HepG2 (cell line): ENCODE data around the gene MRPL2. TPM values are rescaled to one million over a fixed set of nuclear protein-coding genes. Genes with fewer than 3 reads are reported as not detected.

ENCODE experiments used
- ARID3A ChIP-seq: IDR thresholded peaks from 2 replicates; pipeline ENCODE4 v1.6.1; 2012; ENCODE audit warnings: low read depth, low read length, improper control_type of control experiment
- HIVEP1 ChIP-seq: sonication (generic); formaldehyde crosslinking; IDR thresholded peaks from 2 replicates; pipeline ENCODE4 v1.4.0; 2020; ENCODE audit warnings: mild to moderate bottlenecking, missing genetic modification reagents
- HMGXB3 ChIP-seq: sonication (generic); formaldehyde crosslinking; IDR thresholded peaks from 2 replicates; pipeline ENCODE4 v1.4.0; 2020; ENCODE audit warnings: missing genetic modification reagents, borderline replicate concordance
- MTA1 ChIP-seq: sonication (generic); formaldehyde crosslinking; IDR thresholded peaks from 2 replicates; pipeline ENCODE4 v1.4.0; 2020; ENCODE audit warnings: missing genetic modification reagents, mild to moderate bottlenecking, borderline replicate concordance
- THAP11 ChIP-seq: IDR thresholded peaks from 2 replicates; pipeline ENCODE4 v1.6.1; 2016; ENCODE audit warnings: missing biosample characterization, missing genetic modification reagents
- ZFP82 ChIP-seq: sonication (generic); formaldehyde crosslinking; IDR thresholded peaks from 2 replicates; pipeline ENCODE4 v1.5.1; 2020; ENCODE audit warnings: mild to moderate bottlenecking, missing genetic modification reagents, borderline replicate concordance
- ZGPAT ChIP-seq: IDR thresholded peaks from 2 replicates; pipeline ENCODE4 v1.6.1; 2016; ENCODE audit warnings: mild to moderate bottlenecking
- ZNF18 ChIP-seq: sonication (generic); formaldehyde crosslinking; IDR thresholded peaks from 2 replicates; pipeline ENCODE4 v1.8.0; 2022; ENCODE audit warnings: mild to moderate bottlenecking, missing genetic modification reagents; ENCODE audit not compliant: insufficient replicate concordance
- ZNF350 ChIP-seq: sonication (generic); formaldehyde crosslinking; IDR thresholded peaks from 2 replicates; pipeline ENCODE4 v1.4.0; 2020; ENCODE audit warnings: mild to moderate bottlenecking, low read depth, missing genetic modification reagents, borderline replicate concordance
- ZNF564 ChIP-seq: sonication (generic); formaldehyde crosslinking; IDR thresholded peaks from 2 replicates; pipeline ENCODE4 v1.8.1; 2023; ENCODE audit warnings: mild to moderate bottlenecking, missing genetic modification reagents
- ZNF790 ChIP-seq: sonication (generic); formaldehyde crosslinking; IDR thresholded peaks from 2 replicates; pipeline ENCODE4 v1.8.0; 2022; ENCODE audit warnings: missing genetic modification reagents, mild to moderate bottlenecking, borderline replicate concordance
- polyA plus RNA-seq, 8 experiments: library from polyadenylated mRNA; depleted of rRNA in 3 of 8; stranded (reverse) in 7 of 8; unstranded in 1 of 8; fragments of >200 nt; fragmentation: Illumina TruSeq in 4 of 8; extraction: Trizol in 4 of 8; gene quantifications; 2 replicates each; pipeline versions ENCODE4 v1.2.1 to v1.2.3, GENCODE V29; 2011 to 2016; ENCODE audit warnings: low read depth in 4 of 8, missing spikeins in 1 of 8, mixed read lengths in 1 of 8; ENCODE audit not compliant: insufficient read depth in 1 of 8
- total RNA-seq, 5 experiments: library from RNA; depleted of rRNA; stranded (reverse); fragments of >200 nt; fragmentation: Illumina TruSeq; extraction: Trizol; gene quantifications; 2 replicates each; pipeline ENCODE4 v1.2.3, GENCODE V29; 2016; ENCODE audit warnings: low read depth in 1 of 5
- TF ChIP-seq, protein P1 (sequence below): sonication (generic); formaldehyde crosslinking; IDR thresholded peaks from 2 replicates; pipeline ENCODE4 v1.4.0; 2020; ENCODE audit warnings: missing genetic modification reagents
- TF ChIP-seq, protein P2 (sequence below): sonication (generic); formaldehyde crosslinking; IDR thresholded peaks from 2 replicates; pipeline ENCODE4 v1.4.0; 2020; ENCODE audit warnings: mild to moderate bottlenecking, missing genetic modification reagents

MRPL2 gene
- total and polyA plus RNA-seq, 2 of the 13 experiments (the other 11 are each of a cell fraction or from before 2014, with no cell fraction given), result 56.8 to 65.6 TPM

- TF ChIP-seq ZNF350 (CRISPR knock-in tag), result peak; percentile 59; the same call in 1 of the 2 replicates
- TF ChIP-seq, protein P1, sequence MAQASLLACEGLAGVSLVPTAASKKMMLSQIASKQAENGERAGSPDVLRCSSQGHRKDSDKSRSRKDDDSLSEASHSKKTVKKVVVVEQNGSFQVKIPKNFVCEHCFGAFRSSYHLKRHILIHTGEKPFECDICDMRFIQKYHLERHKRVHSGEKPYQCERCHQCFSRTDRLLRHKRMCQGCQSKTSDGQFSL, result peak; percentile 64; the same call in 1 of the 2 replicates
- TF ChIP-seq, protein P2, sequence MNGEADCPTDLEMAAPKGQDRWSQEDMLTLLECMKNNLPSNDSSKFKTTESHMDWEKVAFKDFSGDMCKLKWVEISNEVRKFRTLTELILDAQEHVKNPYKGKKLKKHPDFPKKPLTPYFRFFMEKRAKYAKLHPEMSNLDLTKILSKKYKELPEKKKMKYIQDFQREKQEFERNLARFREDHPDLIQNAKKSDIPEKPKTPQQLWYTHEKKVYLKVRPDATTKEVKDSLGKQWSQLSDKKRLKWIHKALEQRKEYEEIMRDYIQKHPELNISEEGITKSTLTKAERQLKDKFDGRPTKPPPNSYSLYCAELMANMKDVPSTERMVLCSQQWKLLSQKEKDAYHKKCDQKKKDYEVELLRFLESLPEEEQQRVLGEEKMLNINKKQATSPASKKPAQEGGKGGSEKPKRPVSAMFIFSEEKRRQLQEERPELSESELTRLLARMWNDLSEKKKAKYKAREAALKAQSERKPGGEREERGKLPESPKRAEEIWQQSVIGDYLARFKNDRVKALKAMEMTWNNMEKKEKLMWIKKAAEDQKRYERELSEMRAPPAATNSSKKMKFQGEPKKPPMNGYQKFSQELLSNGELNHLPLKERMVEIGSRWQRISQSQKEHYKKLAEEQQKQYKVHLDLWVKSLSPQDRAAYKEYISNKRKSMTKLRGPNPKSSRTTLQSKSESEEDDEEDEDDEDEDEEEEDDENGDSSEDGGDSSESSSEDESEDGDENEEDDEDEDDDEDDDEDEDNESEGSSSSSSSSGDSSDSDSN (CRISPR knock-in tag), result peak; percentile 56
- TF ChIP-seq ZGPAT (CRISPR knock-in tag), result peak; percentile 50; the same call in 1 of the 2 replicates
- TF ChIP-seq HIVEP1 (CRISPR knock-in tag), result peak; percentile 54; the same call in 1 of the 2 replicates
- TF ChIP-seq MTA1 (CRISPR knock-in tag), result peak; percentile 49; the same call in 1 of the 2 replicates
- TF ChIP-seq THAP11 (CRISPR knock-in tag), result peak; percentile 44; the same call in 1 of the 2 replicates
- TF ChIP-seq ZNF18, result peak; percentile 71
- TF ChIP-seq ZNF790, result 0 out of 2 replicates have a peak, but pooled peaks have one; percentile 33
- TF ChIP-seq ZNF564 (CRISPR knock-in tag), result peak; percentile 22; the same call in 1 of the 2 replicates
- no peak for TF ChIP-seq HMGXB3 (CRISPR knock-in tag)
- no peak for TF ChIP-seq ARID3A
- 0 out of 2 replicates have a peak, but pooled peaks have one; percentile 24 for TF ChIP-seq ZFP82 (CRISPR knock-in tag)
Observed at GRCh38 chr6:43076464-43077332, 17.5 kb upstream of the MRPL2 start (continued).
